Right lung (tissue), 5 donors: ENCODE data around the gene PNPLA2. TPM values are rescaled to one million over a fixed set of nuclear protein-coding genes. Genes with fewer than 3 reads are reported as not detected.

Experiments
- DNase-seq, 2 donors: peaks; one replicate each; pipeline ENCODE4 v3.0.0-alpha.2; 2013
- polyA plus RNA-seq, 5 donors: library from polyadenylated mRNA; unstranded; fragments of 120-200 nt; gene quantifications; one replicate each; pipeline versions ENCODE4 v1.2.1 to v1.2.3, GENCODE V29; 2013; ENCODE audit warnings: inconsistent platforms in 1 of 5, low replicate concordance in 1 of 5; ENCODE audit not compliant: insufficient read length in 5 of 5, insufficient read depth in 1 of 5

PNPLA2 gene
- polyA plus RNA-seq, 5 donors: 23.4 to 54.7 (median 38.0) TPM

DNA sequence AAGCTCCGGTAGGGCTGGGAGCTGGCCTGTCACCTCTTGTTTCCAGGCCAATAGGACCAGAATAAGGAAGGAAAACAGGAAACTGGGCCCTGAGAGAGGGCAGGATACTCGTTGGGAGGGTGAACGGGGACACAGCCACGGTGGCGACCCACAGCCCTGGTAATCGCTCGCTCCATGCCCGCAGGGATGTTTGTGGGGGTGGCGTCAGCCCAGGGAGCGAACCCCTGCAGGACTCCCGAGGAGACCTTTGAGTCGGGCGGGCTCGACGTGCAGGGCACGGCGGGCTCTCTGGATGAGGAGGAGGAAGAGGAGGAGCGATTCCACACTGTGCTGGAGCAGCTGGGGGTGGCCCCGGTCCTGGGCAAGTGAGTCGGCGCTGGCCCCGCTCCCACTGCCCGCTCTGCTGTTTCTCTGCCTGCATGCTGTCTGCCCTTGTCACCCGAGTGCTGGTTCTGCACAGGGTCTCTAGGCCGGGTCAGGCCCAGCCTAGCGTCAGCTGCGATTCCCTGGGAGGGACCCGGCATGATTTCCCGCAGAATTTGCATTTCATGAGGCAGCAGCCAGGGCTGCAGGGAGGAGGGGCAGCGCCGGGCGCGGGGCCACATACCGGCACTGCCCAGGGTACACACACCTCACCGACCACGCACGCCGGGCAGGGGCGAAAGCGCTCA lies 10.6 kb downstream of the PNPLA2 start:
- DNase-seq: no peak

DNA sequence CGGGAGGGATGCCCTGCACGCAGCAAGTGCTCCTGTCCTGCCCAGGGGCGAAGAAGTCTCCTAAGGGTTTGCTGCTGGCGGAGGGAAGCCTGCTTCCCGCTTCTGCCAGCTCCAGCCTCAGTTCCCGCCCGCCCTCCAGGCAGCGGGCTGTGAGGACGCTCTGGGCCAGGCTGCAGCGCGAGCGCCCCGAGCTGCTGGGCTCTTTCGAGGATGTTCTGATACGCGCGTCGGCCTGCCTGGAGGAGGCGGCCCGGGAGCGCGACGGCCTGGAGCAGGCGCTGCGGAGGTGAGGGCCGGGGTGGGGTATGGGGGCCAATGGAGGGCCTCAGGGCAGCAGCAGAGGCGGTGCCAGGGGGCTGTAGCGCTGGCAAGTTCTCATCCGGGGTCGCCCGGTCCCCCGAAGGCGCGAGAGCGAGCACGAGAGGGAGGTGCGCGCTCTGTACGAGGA lies 11.2 kb downstream of the PNPLA2 start:
- DNase-seq: no peak

DNA sequence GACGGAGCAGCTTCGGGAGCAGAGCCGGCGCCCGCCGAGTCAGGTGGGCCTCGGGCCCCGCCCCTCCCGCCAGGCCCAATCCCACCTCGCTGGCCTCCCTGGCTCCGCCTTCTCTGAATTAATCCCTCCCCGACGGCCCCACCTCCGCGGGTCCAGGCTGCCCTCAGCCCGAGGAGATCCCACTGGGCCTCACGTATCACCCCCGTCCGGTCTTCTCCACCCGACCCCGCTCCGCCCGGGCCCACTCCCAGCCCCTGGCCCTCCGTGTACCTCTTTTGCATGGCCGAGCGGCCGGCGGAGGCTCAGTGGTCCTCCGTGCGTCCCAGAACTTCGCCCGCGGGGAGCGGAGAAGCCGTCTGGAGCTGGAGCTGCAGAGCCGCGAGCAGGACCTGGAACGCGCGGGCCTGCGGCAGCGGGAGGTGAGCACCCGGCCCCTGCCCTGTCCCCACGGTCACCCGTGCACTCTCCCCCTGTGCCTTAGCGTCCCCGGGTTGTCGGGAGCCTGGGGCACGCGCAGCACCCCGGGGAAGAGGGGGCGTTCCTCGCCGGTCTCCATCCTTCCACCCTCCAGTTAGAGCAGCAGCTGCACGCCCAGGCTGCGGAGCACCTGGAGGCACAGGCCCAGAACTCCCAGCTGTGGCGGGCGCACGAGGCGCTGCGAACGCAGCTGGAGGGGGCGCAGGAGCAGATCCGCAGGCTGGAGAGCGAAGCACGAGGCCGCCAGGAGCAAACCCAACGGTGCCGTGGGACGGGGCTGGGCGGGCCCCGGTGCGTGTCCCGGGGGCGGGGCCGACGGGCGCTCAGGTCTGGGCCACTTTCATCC lies 11.8 kb downstream of the PNPLA2 start:
- DNase-seq: no peak

DNA sequence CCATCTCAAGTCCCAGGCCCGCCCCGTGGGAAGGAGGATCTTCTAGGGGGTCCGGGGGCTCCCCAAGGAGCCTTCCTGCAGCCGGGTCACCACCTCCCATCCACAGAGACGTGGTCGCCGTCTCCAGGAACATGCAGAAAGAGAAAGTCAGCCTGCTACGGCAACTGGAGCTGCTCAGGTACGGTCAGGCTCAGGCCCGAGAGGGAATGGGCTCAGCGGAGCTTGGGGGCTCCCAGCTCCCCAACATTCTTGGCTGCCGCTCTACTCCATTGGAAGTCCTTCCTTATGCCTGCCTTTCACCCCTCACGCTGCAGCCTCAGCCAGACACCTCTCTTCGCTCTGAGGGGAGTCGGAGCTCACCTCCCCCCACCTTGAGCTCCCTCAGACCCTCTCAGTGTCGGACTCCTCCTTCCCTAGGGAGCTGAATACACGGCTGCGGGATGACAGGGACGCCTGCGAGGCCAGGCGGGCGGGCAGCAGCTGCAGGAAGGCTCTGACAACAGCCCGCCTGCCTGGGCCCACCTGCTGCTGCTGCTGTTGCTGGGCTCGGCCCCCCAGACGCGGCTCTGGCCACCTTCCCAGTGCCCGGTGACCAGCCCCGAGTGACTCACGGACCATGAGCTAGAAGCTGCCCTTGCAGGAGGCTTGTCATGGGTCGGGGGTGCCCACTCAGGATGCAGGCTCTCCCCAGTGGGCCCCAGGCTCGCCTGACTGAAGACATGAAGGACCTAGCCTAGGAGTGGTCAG lies 12.6 kb downstream of the PNPLA2 start:
- DNase-seq: no peak

DNA sequence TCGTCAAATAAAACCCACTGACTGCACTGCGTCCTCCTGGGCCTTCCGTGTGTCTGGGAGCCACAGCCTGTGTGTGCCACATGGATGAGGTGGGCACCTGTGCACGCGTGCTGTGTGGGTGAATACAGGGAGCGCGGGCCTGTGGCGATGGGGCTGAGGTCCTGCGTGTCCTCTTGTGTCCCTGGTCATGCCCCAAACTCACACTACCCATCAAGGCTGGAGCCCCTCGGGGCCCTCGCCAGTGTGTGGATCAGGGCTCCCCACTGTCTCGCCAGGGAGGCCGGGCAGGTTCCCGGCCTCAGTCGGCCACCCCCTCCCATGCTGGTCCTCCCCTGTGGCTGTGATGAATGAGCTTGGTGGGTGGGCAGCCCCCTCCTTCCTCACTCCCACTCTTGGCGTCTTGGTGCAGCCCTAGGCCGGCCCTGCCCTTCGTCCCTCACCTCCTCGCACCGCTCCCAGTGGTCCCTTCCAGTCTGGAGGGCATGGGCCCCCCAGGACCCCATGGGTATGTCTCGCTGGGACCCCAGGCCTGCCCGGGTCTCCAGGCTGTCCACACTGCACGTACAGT lies 13.3 kb downstream of the PNPLA2 start:
- no peak for DNase-seq

DNA sequence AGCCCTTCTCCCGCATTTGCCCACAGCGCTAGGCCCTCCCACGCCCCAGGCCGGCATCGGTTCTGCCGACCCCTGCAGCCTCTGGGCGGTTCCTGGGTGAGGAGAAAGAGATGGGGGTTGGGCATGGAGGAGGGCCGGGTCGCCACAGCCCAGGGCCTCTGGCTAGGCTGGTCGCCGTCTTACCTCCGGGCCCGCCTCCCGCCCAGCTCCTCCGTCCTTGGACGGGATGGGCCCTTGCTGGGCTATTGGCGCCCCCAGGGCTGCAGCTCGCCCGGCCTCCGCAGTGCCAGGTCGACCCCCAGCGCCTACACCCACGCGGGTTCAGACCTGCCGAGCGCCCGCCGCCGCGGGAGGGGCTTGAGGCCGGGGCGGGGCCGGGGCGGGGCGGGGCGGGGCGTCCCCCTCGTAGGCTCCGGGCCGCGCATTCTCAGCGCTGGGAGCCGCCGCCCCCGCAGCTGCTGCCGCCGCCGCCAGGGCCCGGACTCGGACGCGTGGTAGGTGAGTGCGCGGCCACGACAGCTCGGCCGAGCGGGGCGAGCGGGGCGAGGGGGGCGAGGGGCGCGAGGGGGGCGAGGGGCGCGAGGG lies 13.9 kb downstream of the PNPLA2 start, which contains the start of gene CD151:
Gene CD151 (plus strand): TSS at position 424 of the 585 bp plus-strand sequence. CDS start 3,118 bp downstream, outside the sequence.
- no peak for DNase-seq

DNA sequence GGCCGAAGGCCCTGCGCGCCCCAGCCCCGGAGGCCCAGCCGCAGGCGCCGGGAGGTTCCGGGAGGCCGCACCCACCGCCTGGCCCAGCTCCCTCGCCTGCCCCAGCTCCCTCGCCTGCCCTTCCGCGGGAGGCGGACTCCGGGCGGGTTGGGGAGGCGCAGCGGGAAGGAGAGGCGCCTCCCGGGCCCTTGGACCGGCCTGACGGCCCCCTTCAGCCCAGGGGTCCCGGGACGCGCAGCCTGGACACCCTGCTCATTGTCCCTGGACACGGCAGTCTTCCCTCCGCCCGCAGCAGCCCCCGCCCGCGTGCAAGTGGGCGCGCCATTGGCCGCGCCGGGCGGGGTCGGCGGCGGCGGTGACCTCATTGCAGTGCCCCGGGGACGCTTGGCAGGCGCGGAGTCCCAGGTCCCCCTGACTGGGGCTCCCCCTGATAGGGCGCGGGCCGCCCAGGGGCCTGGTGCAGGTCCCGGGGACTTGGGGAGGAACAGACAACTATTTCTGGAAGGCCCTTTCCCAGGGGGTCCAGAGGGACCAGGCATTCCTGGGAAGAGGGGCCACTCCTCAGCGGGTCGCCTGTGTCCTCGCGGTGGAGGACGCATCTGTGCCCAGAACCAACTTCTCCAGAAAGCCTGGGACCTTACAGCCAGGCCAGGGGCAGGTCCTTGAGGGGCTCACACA lies 14.5 kb downstream of the PNPLA2 start:
- DNase-seq: no peak

DNA sequence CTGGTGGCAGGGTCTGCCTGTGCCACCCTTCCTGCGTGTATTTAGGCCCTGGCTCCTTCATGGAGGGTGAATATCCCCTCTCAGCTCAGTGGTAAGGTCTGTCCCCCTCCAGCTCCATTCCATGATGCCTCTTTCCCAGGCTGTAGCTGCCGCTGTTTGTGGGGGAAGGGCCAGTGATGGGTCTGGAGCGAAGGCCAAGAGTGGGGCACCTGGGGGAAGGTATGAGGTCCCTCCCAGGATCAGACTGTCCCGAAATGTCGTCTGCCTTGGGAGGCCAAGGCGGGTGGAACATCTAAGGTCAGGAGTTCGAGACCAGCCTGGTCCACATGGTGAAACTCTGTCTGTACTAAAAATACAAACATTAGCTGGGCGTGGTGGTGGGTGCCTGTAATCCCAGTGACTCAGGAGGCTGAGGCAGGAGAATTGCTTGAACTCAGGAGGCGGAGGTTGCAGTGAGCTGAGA lies 15.2 kb downstream of the PNPLA2 start:
- DNase-seq: no peak

DNA sequence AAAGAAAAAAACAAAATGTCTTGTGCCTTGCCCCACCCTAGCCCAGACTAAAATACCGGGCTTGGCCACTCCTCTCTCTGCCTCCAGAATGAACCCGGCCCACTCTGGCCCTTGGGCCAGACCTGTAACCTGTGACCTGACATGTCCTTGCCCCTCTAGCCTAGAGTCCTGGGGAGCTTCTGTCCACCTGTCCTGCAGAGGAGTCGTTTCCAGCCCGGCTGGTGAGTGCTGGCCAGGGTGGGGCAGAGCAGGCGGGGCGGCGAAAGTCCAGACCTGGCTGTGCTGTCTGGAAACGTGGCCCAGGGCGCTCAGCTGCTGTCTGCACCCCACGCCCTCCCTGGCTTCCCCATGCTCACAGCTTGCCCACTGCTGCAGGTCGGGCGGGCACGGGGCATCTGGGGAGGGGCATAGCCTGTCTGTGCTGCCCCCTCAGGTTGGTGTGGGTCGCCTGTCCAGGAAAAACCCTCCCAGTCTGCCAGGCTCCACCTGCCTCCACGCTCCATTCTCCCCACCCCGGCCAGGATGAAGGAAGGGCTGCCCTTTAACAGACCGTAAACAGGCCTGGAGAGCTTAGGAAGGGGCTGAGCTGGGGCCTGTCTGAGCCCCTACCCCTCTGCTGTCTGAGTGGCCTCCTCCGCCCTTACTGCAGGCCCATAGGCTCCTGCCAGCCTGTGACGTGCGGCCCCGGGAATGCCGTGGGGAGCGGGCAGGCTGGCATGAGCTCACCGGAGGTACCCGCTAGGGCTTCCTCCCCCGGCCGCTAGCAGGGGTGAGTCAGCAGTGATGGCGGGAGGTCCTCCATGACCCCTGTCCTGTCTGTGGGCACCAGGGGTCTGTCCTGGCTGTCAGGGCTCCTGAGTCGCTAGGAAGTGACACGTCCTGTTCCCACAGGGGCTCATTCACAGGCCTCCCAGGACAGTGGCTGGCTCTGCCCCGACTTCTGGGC lies 15.9 kb downstream of the PNPLA2 start:
- no peak for DNase-seq

DNA sequence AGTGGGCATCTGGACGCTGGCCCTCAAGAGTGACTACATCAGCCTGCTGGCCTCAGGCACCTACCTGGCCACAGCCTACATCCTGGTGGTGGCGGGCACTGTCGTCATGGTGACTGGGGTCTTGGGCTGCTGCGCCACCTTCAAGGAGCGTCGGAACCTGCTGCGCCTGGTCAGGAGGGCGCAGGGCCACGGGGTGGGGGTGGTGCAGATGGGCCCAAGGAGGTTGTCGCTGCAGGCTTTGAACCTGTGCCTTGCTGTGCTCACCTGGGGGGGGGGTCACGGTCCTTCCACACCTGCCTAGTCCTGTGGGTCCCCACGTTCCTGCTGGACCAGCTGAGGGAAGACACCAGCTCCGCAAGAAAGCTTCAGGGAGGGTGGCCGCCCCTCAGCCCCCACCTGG lies 17.6 kb downstream of the PNPLA2 start:
- no peak for DNase-seq

DNA sequence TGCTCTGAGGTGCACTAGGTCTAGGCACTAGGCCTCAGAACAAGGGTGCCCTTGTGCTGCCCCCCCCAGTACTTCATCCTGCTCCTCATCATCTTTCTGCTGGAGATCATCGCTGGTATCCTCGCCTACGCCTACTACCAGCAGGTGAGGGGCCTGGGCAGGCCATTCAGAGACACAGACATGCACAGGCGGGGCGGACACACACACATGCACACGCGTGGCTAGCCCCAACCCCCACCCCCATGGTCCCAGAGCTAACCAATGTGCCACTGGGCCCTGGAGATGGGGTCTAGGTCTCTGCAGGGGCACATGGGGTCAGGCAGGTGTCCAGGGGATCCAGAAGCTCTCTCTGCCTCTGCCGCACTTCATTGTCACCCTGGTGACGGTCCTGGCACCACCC lies 18.0 kb downstream of the PNPLA2 start:
- no peak for DNase-seq

DNA sequence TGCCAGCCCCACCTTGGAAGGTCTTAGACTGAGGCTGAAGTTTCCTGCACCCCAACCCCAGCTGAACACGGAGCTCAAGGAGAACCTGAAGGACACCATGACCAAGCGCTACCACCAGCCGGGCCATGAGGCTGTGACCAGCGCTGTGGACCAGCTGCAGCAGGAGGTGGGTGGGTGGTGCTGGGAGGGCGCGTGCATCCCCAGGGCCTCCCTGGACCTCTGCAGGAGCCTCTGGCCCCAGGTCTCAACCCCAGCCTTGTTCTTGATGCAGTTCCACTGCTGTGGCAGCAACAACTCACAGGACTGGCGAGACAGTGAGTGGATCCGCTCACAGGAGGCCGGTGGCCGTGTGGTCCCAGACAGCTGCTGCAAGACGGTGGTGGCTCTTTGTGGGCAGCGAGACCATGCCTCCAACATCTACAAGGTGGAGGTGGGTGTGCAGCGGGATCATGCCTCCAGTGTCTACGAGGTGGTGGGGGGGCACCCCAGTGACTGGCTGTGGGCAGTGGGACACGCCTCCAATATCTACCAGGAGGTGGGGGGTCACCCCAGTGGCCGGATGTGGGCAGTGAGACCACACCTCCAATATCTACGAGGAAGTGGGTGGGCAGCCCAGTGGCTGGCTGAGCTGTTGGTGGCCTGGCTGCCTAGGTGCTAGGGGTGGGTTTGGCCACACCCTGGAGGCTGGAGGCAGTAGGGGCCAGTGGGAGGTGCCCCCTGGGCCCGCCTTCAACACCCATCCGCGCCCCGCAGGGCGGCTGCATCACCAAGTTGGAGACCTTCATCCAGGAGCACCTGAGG lies 18.7 kb downstream of the PNPLA2 start:
- DNase-seq: no peak

DNA sequence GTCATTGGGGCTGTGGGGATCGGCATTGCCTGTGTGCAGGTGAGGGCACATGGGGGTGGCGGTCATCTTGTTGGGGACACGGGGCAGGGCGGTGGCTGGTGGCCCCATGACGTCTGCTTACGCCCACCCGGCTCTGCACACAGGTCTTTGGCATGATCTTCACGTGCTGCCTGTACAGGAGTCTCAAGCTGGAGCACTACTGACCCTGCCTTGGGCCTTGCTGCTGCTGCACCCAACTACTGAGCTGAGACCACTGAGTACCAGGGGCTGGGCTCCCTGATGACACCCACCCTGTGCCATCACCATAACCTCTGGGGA lies 19.2 kb downstream of the PNPLA2 start:
- no peak for DNase-seq

DNA sequence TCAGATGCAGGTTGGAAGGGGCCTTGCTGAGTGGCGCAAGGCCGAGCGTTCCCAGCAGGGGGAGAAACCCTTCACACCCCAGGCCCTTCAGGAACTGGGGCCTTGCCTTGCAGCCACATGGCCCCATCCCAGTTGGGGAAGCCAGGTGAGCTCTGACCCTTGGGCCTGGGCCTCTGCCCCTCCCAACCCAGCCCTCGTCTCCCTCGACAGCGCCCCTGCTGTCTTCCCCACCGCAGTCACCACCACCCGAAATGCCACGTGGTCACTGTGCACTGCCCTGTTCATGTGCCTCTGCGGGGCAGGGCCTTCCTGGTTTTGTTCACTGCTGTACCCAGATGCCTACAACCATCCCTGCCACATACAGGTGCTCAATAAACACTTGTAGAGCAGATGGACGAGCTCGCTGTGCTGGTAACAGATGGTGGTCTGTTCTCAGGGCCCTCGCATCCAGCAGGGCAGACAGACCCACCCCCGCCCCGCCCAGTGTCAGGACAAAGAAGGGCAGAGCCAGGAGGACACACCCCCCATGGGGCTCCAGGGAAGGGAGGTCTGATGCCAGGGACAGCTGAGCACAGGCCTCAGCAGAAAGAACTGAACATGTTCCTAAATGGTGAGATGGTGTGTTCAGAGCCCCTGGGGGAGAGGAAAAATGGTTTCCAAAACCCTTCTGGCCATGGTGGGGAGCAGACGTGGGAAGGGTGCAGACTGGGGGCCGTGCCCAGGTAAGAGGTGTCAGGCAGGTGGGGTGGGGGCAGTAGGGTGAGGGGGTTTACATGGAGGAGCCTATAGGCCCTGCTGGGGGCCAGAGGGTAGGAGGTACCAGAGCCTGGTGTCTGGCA lies 19.9 kb downstream of the PNPLA2 start:
- DNase-seq: no peak

DNA sequence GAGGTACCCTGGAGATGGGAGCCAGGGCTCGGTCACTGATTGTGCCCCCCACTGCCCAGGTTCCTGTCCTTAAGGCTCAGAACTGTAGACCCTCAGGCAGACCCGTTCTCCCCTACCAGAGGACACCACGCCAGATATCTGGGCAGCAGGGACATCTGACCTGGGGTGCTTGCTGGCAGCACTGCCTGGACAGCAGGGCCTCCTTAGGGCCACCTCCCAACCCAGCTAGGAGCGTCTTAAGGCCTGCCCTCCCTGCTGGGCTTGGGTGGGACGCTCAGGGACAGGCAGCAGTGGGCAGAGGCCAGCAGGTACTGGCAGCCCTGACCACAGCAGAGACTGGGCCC lies 20.5 kb downstream of the PNPLA2 start:
- DNase-seq: no peak

DNA sequence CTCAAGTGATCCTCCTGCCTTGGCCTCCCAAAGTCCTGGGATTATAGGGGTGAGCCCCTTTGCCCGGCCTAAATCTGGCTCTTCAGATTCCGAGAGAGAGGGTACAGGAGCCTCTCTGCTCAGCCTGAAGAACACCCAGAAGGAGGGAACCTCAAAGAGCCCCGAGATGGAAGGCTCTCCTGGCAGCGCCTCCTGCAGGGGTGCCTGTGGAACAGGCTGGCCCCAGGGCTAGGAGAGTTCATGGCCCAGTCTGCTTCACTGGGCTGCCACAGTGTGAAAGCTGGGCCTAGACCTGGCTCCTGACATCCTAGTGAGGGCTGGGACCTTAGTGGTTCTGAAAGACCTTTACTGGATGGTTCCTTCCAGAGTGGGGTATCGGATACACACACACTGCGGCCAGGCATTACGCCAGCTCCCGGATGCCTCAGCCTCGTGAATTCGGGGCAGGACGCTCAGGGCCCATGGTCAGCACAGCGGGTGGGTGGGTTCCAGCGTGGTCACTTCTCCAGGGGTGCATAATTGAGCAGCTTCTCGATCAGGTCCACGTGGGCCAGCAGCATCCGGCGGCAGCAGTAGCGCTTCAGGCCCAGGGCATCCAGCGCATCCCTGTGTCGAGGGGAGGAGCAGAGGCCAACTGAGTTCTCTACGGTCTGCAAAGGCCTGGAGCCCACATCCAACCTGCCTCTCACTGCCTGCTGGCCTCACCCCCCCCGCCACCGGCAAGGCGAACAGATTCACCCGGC lies 21.3 kb downstream of the PNPLA2 start:
- no peak for DNase-seq

DNA sequence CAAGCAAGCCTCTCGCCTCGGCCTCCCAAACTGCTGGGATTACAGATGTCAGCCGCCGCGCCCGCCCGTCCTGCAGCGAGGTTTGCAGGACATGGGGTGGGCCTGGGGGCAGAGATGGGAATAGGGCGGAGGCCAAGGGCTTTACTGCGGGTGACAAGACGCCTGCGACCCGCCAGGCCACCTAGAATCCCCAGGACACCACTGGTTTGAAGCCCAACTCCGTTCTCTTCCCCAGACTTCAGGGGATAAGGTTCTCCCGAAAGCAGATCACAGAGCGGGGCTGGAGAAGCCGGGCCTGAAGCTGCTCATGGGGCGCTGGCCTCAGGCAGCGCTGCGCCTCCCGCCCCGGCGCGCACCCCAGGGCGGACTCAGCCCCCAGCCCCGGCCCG lies 23.3 kb downstream of the PNPLA2 start:
- DNase-seq: no peak
